GM18861 (cell line): ENCODE data around the gene LURAP1L.
"Not testable (repeated sequence)": the region's sequence is repeated elsewhere in the genome, so short reads cannot be mapped to it uniquely, and the experiment has no call there.

Experiments used
- ATAC-seq: cut with Tn5 transposase; IDR thresholded peaks from one replicate; pipeline ENCODE4 v1.9.1; 2021; ENCODE audit not compliant: unreplicated experiment

LURAP1L gene

GRCh38 chr9:12855066-12855465 lies 80.2 kb downstream of the LURAP1L start:
- ATAC-seq, result no peak

- ATAC-seq, result no peak
Observed at GRCh38 chr9:12856603-12857002, 81.8 kb downstream of the LURAP1L start.

DNA sequence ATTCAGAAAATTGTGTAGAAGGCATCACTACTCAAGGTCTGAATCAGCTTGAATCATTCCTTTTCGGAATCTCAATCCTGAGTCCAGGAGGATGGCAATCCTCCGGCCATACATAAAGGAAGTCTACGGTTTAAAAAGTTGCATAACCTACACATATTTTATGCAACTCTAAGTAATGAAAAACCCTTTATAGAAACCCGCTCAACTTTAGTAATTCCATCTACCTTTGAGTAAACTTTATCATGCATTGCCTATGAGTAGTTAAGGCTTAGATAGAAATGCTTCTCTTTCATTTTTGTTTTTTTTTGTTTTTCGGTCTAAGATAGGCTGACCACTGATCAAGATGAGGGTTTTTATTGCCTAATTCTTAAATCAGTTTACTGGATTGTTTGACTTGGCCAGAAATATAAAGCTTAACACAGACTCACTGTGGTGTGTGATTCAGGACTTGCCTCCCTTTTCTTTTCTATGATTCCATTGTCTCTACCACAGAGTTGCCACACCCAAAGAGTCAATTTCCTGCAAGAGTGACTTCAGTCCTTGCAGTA lies 85.0 kb downstream of the LURAP1L start:
- ATAC-seq, result no peak

DNA sequence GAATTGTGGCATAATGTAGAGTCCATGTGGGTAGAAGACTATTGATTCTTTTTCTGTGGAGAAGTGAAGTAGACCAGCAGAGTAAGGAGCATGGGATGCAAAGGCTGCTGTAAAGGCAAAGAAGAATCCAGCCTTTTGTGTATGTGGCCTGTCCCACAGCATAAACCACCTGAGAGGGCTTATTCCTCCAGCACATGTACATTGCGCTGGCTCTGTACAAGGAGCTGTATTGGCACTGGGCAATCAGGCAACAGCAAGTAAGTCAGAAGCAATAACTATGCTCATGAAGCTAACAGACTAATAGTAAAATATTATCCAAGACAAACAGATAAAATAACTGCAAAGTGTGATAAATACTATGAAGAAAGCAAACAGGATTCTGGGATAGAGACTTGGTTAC lies 86.2 kb downstream of the LURAP1L start:
- ATAC-seq, result no peak

- no peak for ATAC-seq
Observed at GRCh38 chr9:12862611-12863410, 88.0 kb downstream of the LURAP1L start.

DNA sequence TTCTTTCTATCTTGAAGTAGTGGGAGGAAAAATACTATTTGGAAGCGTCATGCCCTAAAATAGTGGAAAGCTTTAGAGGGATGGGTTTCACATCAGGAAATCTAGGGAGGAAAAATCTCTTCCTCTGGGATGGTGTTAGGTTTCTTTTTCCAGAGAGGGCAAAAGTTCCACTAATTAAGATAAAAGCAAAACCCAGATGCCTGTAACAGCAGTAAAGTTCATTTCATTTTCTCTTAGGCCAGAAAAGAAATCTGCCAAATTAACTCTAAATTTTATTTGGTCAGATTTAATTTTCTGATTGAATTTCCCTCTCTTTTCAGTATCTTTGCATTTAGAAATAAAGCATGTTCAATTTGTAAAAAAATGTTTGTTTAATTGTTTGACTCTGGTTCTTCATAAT lies 88.8 kb downstream of the LURAP1L start:
- no peak for ATAC-seq

DNA sequence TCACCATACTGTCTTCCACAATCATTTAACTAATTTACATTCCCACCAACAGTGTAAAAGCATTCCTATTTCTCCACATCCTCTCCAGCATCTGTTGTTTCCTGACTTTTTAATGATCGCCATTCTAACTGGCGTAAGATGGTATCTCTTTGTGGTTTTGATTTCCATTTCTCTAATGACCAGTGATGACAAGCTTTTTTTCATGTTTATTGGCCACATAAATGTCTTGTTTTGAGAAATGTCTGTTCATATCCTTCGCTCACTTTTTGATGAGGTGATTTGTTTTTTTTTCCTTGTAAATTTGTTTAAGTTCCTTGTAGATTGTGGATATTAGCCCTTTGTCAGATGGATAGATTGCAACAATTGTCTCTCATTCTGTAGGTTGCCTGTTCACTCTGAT lies 90.6 kb downstream of the LURAP1L start:
- not testable (repeated sequence) for ATAC-seq
